Psoas muscle (tissue), 8 donors: ENCODE results near the gene MLH3. TPM values are rescaled to one million over a fixed set of nuclear protein-coding genes. Genes with fewer than 3 reads are reported as not detected.
"Not testable (repeated sequence)": the region's sequence is repeated elsewhere in the genome, so short reads cannot be mapped to it uniquely, and the experiment has no call there.

Experiments
- ATAC-seq, 4 donors: fragments of 200-7000 bp; cut with Tn5 transposase; one replicate each; pipeline ENCODE4 v1.9.1; 2020; ENCODE audit warnings: moderate library complexity in 3 of 4, mild to moderate bottlenecking in 2 of 4
- DNase-seq, 2 donors: peaks; one replicate each; pipeline ENCODE4 v3.0.0-alpha.2; 2020
- H3K27ac ChIP-seq: fragments of 200-600 bp; one replicate; pipeline ENCODE4 v1.8.0; 2022
- H3K27me3 ChIP-seq, 3 donors: fragments of 200-600 bp in 1 of 3; one replicate each; pipeline versions ENCODE4 v1.6.1 to v1.8.0; 2013 to 2022; ENCODE audit warnings: low read length in 2 of 3, mild to moderate bottlenecking in 2 of 3, moderate library complexity in 1 of 3; ENCODE audit not compliant: insufficient read depth in 3 of 3
- H3K36me3 ChIP-seq, 2 donors: fragments of 200-600 bp in 1 of 2; one replicate each; pipeline versions ENCODE4 v1.6.1 to v1.8.0; 2013 to 2022; ENCODE audit warnings: low read depth in 1 of 2, mild to moderate bottlenecking in 1 of 2, moderate library complexity in 1 of 2; ENCODE audit not compliant: insufficient read depth in 1 of 2
- H3K4me1 ChIP-seq: fragments of 200-600 bp; one replicate; pipeline ENCODE4 v1.8.0; 2022
- H3K4me3 ChIP-seq: fragments of 200-600 bp; one replicate; pipeline ENCODE4 v1.8.0; 2022; ENCODE audit warnings: mild to moderate bottlenecking
- H3K9me3 ChIP-seq: fragments of 200-600 bp; one replicate; pipeline ENCODE4 v1.8.0; 2022
- WGBS, 3 donors: extraction: QIAGEN DNeasy Blood & Tissue Kit; methylation state at CpG; one replicate each; pipeline versions ENCODE4 v1.1.6 to v1.1.7; 2013; 5-methylcytosine and 5-hydroxymethylcytosine counted together
- intact Hi-C, 2 donors: fragments of 100-400 bp; cut with DNase I; formaldehyde crosslinking; loops; one replicate each; pipeline versions ENCODE4 v1.11.0 to v1.14.2; 2022
- polyA plus RNA-seq, 3 donors: library from polyadenylated mRNA; stranded (reverse); fragments of 200-250 nt; gene quantifications; one replicate each; pipeline ENCODE4 v1.2.3, GENCODE V29; 2013
- total RNA-seq, 4 donors: library from RNA; stranded (reverse); fragmentation: NEBNext Ultra II Directional in 2 of 4; extraction: Animal tissue kit (Norgen Biotek cat#: 25700) in 2 of 4; gene quantifications; one replicate each; pipeline versions ENCODE4 v1.2.1 to v1.2.4, GENCODE V29; 2021 to 2023
- TF ChIP-seq, protein P1 (sequence below): fragments of 200-600 bp; IDR thresholded peaks from one replicate; pipeline ENCODE4 v1.8.0; 2022; ENCODE audit warnings: antibody characterized with exemption
- donor health status: healthy with polysubstance abuse.
- donor health status: DM: no; HTN: no; CAD: no; lungs with moderate emphysema.
- donor health status: Bipolar disorder and iron deficiency.
- donor health status: healthy.
- donor health status: DM: yes; HTN: yes; CAD: no.
- donor health status: DM: no; HTN: no; CAD: no.
- donor health status: DM: no; HTN: no; CAD: no.
- donor health status: DM: yes; HTN: yes; CAD: no.

MLH3 gene
- total and polyA plus RNA-seq, 7 donors: 7.9 to 24.1 (median 15.7) TPM

- TF ChIP-seq, protein P1, sequence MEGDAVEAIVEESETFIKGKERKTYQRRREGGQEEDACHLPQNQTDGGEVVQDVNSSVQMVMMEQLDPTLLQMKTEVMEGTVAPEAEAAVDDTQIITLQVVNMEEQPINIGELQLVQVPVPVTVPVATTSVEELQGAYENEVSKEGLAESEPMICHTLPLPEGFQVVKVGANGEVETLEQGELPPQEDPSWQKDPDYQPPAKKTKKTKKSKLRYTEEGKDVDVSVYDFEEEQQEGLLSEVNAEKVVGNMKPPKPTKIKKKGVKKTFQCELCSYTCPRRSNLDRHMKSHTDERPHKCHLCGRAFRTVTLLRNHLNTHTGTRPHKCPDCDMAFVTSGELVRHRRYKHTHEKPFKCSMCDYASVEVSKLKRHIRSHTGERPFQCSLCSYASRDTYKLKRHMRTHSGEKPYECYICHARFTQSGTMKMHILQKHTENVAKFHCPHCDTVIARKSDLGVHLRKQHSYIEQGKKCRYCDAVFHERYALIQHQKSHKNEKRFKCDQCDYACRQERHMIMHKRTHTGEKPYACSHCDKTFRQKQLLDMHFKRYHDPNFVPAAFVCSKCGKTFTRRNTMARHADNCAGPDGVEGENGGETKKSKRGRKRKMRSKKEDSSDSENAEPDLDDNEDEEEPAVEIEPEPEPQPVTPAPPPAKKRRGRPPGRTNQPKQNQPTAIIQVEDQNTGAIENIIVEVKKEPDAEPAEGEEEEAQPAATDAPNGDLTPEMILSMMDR: no peak
- DNase-seq: peak; percentile 97 to 99
- H3K4me3 ChIP-seq: peak within 1 kb of the TSS; percentile 74
- H3K36me3 ChIP-seq: peaks cover 0 to 11% of the 10 kb centered on the region in 2 donors
- no peaks in the 10 kb centered on the region for H3K9me3 ChIP-seq
- H3K4me1 ChIP-seq: peaks cover 45% of the 10 kb centered on the region
- no peaks in the 10 kb centered on the region for H3K27me3 ChIP-seq
- peak within 1 kb of the TSS; percentile 93 for H3K27ac ChIP-seq
- intact Hi-C loops: loop anchor here in 1 of 2 donors (10.0 kb wide), 1 partner anchor 64 kb away; the partner anchor contains the start of gene EIF2B2
- ATAC-seq: peak; percentile 91 to 94 (median 92)
- 1 to 2% (median 2%) methylated on average over 52 to 58 of the region's 58 CpGs for WGBS, 3 donors
Observed at GRCh38 chr14:75069121-75069810, 18.0 kb upstream of the MLH3 start, which contains the start of gene ZC2HC1C. ZC2HC1C (plus strand) TSS chr14:75069641; CDS start chr14:75070574, 933 bp downstream.

GRCh38 chr14:75068294-75069120 lies 17.2 kb upstream of the MLH3 start:
- ATAC-seq (no peak), DNase-seq (no peak)
- H3K9me3 ChIP-seq: no peaks in the 10 kb centered on the region
- H3K27me3 ChIP-seq: no peaks in the 10 kb centered on the region
- peak overlapping the region; percentile 74 for H3K4me3 ChIP-seq
- TF ChIP-seq, protein P1: no peak
- intact Hi-C loops: loop anchor here in 1 of 2 donors (10.0 kb wide), 1 partner anchor 64 kb away; the partner anchor contains the start of gene EIF2B2
- peaks cover 49% of the 10 kb centered on the region for H3K4me1 ChIP-seq
- peak overlapping the region; percentile 93 for H3K27ac ChIP-seq
- WGBS, 3 donors: 6 to 15% (median 7%) methylated on average over 15 of the region's 15 CpGs
- H3K36me3 ChIP-seq: peaks cover 0 to 11% of the 10 kb centered on the region in 2 donors

DNA sequence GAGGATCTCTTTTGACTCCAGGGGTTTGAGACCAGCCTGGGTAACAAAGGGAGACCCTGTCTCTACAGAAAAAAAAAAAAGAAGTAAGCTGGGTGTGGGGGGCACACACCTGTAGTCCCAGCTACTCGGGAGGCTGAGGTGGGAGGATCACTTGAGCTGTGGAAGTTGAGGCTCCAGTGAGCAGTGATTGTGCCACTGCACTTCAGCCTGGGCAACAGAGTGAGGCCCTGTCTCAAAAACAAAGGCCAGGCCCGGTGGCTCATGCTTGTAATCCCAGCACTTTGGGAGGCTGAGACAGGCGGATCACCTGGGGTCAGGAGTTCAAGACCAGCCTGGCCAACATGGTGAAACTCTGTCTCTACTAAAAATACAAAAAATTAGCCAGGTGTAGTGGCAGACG lies 16.5 kb upstream of the MLH3 start:
- H3K9me3 ChIP-seq, DNase-seq, ATAC-seq, H3K27me3 ChIP-seq: not testable (repeated sequence)
- Histone ChIP-seq H3K27ac (peak overlapping the region; percentile 93), H3K36me3 (peaks cover 0 to 11% of the 10 kb centered on the region in 2 donors), H3K4me3 (peak overlapping the region; percentile 74), H3K4me1 (peaks cover 56% of the 10 kb centered on the region)
- 70 to 85% (median 71%) methylated on average over 4 of the region's 4 CpGs for WGBS, 3 donors
- intact Hi-C loops: loop anchor here (2.0 to 10.0 kb wide), 2 partner anchors 63 to 69 kb away; partner anchors contain the start of gene EIF2B2 (in 1 of the 2)

GRCh38 chr14:75067212-75067611 lies 15.9 kb upstream of the MLH3 start:
- Histone ChIP-seq H3K36me3 (peaks cover 0 to 11% of the 10 kb centered on the region in 2 donors), H3K9me3 (no peaks in the 10 kb centered on the region), H3K4me1 (peaks cover 55% of the 10 kb centered on the region), H3K27me3 (no peaks in the 10 kb centered on the region), H3K4me3 (peak overlapping the region; percentile 74), H3K27ac (peak overlapping the region; percentile 93)
- intact Hi-C loops: loop anchor here (2.0 to 10.0 kb wide), 2 partner anchors 62 to 68 kb away; partner anchors contain the start of gene EIF2B2 (in 1 of the 2)
- DNase-seq (no peak), ATAC-seq (no peak)
- TF ChIP-seq, protein P1: no peak
- 85 to 96% (median 86%) methylated on average over 1 of the region's 1 CpG for WGBS, 3 donors
